Lower leg skin (tissue), 4 donors: Measurements from ENCODE around the gene USP10. TPM values are rescaled to one million over a fixed set of nuclear protein-coding genes. Genes with fewer than 3 reads are reported as not detected.
"Not testable (repeated sequence)": the region's sequence is repeated elsewhere in the genome, so short reads cannot be mapped to it uniquely, and the experiment has no call there.

Experiments used
- DNase-seq, 2 donors: peaks; one replicate each; pipeline ENCODE4 v3.0.0-alpha.2; 2019; ENCODE audit warnings: low spot score in 2 of 2
- H3K4me3 ChIP-seq: fragments of 200-600 bp; sonication (generic); 2 replicates; pipeline ENCODE4 v1.5.1; 2017; ENCODE audit warnings: mild to moderate bottlenecking, low read depth; ENCODE audit not compliant: poor library complexity, severe bottlenecking
- CTCF ChIP-seq, 3 donors: fragments of 450-650 bp; IDR thresholded peaks; one replicate each; pipeline ENCODE4 v1.5.1; 2016; ENCODE audit warnings: antibody characterized with exemption in 3 of 3, mild to moderate bottlenecking in 3 of 3, moderate library complexity in 2 of 3
- POLR2A ChIP-seq, 2 donors: fragments of 450-650 bp; IDR thresholded peaks; one replicate each; pipeline ENCODE4 v1.6.1; 2016 to 2017; ENCODE audit warnings: antibody characterized with exemption in 2 of 2, mild to moderate bottlenecking in 1 of 2, moderate library complexity in 1 of 2
- WGBS, 2 donors: methylation state at CpG; one replicate each; pipeline ENCODE4 v1.1.5; 2018; 5-methylcytosine and 5-hydroxymethylcytosine counted together
- intact Hi-C: fragments of 100-400 bp; cut with DNase I; formaldehyde crosslinking; loops from one replicate; pipeline ENCODE4 v1.15.0; 2023; ENCODE audit warnings: low total_unique reads
- total RNA-seq, 4 donors: library from RNA; depleted of rRNA; stranded (reverse); fragments of >200 nt; gene quantifications; one replicate each; pipeline ENCODE4 v1.1.0, GENCODE V29; 2016

USP10 gene
- total RNA-seq, 4 donors from 2014 or later = 54.3 to 69.0 (median 60.7) TPM

- 76 to 86% methylated on average over 6 of the region's 6 CpGs for WGBS, 2 donors
- intact Hi-C loops = no loop called here
- no peak overlapping the region for H3K4me3 ChIP-seq
- TF ChIP-seq POLR2A (IDR thresholded peaks at IDR 0.05) = no peak
- no peak for TF ChIP-seq CTCF (IDR thresholded peaks at IDR 0.05)
- no peak for DNase-seq
Observed at GRCh38 chr16:84687715-84688114, 12.1 kb upstream of the USP10 start.

GRCh38 chr16:84688163-84688562 lies 11.6 kb upstream of the USP10 start:
- intact Hi-C loops, DNase-seq, H3K4me3 ChIP-seq: not testable (repeated sequence)
- 91 to 96% methylated on average over 4 of the region's 4 CpGs for WGBS, 2 donors

- no peak for TF ChIP-seq CTCF (IDR thresholded peaks at IDR 0.05)
- TF ChIP-seq POLR2A (IDR thresholded peaks at IDR 0.05) = no peak
- no peak overlapping the region for H3K4me3 ChIP-seq
- WGBS, 2 donors = 44 to 48% methylated on average over 8 of the region's 8 CpGs
- DNase-seq = peak in 1 of 2 donors; percentile 36
- intact Hi-C loops = no loop called here
Observed at GRCh38 chr16:84689111-84689510, 10.7 kb upstream of the USP10 start.

- WGBS, 2 donors = 88 to 91% methylated on average over 6 of the region's 6 CpGs
- intact Hi-C loops = no loop called here
- no peak overlapping the region for H3K4me3 ChIP-seq
- no peak for DNase-seq
- TF ChIP-seq POLR2A (IDR thresholded peaks at IDR 0.05) = no peak
- TF ChIP-seq CTCF (IDR thresholded peaks at IDR 0.05) = no peak
Observed at GRCh38 chr16:84690088-84690819, 9.5 kb upstream of the USP10 start.

GRCh38 chr16:84692451-84693214 lies 7.2 kb upstream of the USP10 start:
- no peak for DNase-seq
- H3K4me3 ChIP-seq = no peak overlapping the region
- intact Hi-C loops = no loop called here
- TF ChIP-seq POLR2A (IDR thresholded peaks at IDR 0.05) (no peak), CTCF (IDR thresholded peaks at IDR 0.05) (no peak)
- WGBS, 2 donors = 73 to 74% methylated on average over 6 of the region's 6 CpGs

GRCh38 chr16:84693869-84694268 lies 5.9 kb upstream of the USP10 start:
- H3K4me3 ChIP-seq, intact Hi-C loops: not testable (repeated sequence)
- DNase-seq = peak in 1 of 2 donors; percentile 52
- 94 to 97% methylated on average over 10 of the region's 10 CpGs for WGBS, 2 donors
